A549 (cell line): ENCODE data around the gene UBE2E2. TPM values are rescaled to one million over a fixed set of nuclear protein-coding genes. Genes with fewer than 3 reads are reported as not detected.
A peak's percentile ranks its signal among the peaks of the same experiment; 100 is the strongest.

Experiments used
- ATAC-seq, 2 experiments: fragments of 200-7000 bp in 1 of 2; fragments of >200 bp in 1 of 2; cut with Nextera tagmentation in 1 of 2; cut with Tn5 transposase in 1 of 2; 3 replicates each; pipeline versions ENCODE4 v1.8.0 to v1.9.1; 2018 to 2020; ENCODE audit warnings: mild to moderate bottlenecking in 1 of 2, moderate library complexity in 1 of 2
- CTCF ChIA-PET: fragments of 300-600 bp; sonication (Branson Sonifier 250); formaldehyde crosslinking; extraction: SDS; loops from one replicate; lab custom pipeline; 2021; ENCODE audit warnings: antibody characterized with exemption, inconsistent platforms; lab: Yijun Ruan, JAX
- POLR2A ChIA-PET: fragments of 350-600 bp; formaldehyde crosslinking; extraction: SDS; loops from one replicate; lab custom pipeline; 2021; ENCODE audit warnings: antibody characterized with exemption, inconsistent platforms; lab: Yijun Ruan, JAX
- DNase-seq, 2 experiments: peaks; one replicate each; pipeline versions ENCODE4 v3.0.0 to v3.0.0-alpha.2; 2011 to 2016; ENCODE audit warnings: low read depth in 1 of 2, low spot score in 1 of 2
- FAIRE-seq: peaks from 2 replicates; lab custom pipeline; 2011; peaks lifted over from hg19 to GRCh38; lab: Jason Lieb, UNC
- H3K27ac ChIP-seq, 2 experiments: fragments of >200 bp; sonication (Bioruptor Twin); formaldehyde crosslinking; 3 replicates each; pipeline ENCODE4 v1.5.1; 2016 to 2017
- H3K4me1 ChIP-seq: fragments of >200 bp; sonication (Bioruptor Twin); formaldehyde crosslinking; 3 replicates; pipeline ENCODE4 v1.6.1; 2016
- H3K4me2 ChIP-seq: fragments of >200 bp; sonication (Bioruptor Twin); formaldehyde crosslinking; 3 replicates; pipeline ENCODE4 v1.6.1; 2016
- H3K4me3 ChIP-seq: fragments of >200 bp; sonication (Bioruptor Twin); formaldehyde crosslinking; 3 replicates; pipeline ENCODE4 v1.5.1; 2016
- H3K9me3 ChIP-seq: fragments of >200 bp; sonication (Bioruptor Twin); formaldehyde crosslinking; 3 replicates; pipeline ENCODE4 v1.6.1; 2016
- EHMT2 ChIP-seq: fragments of 200-600 bp; sonication (generic); IDR thresholded peaks from 2 replicates; pipeline ENCODE4 v1.6.1; 2016; ENCODE audit warnings: antibody characterized with exemption, low read depth, mild to moderate bottlenecking, moderate library complexity
- HDAC2 ChIP-seq: fragments of 200-600 bp; sonication (generic); IDR thresholded peaks from 2 replicates; pipeline ENCODE4 v1.6.1; 2016
- HES2 ChIP-seq: fragments of >200 bp; sonication (Bioruptor Twin); formaldehyde crosslinking; IDR thresholded peaks from 2 replicates; pipeline ENCODE4 v1.6.1; 2016
- HEYL ChIP-seq: fragments of 250-450 bp; sonication (Bioruptor Pico); IDR thresholded peaks from 2 replicates; pipeline ENCODE4 v1.8.0; 2021; ENCODE audit warnings: mild to moderate bottlenecking, moderate library complexity
- MYC ChIP-seq: IDR thresholded peaks from 2 replicates; pipeline ENCODE4 v1.6.1; 2012; ENCODE audit warnings: mild to moderate bottlenecking, inconsistent platforms, low read length, improper control_type of control experiment, borderline replicate concordance
- NFE2L2 ChIP-seq: fragments of 150-350 bp; conservative IDR thresholded peaks from 2 replicates; pipeline ENCODE4 v1.6.1; 2014; ENCODE audit warnings: low read length
- POLR2A ChIP-seq: IDR thresholded peaks from 2 replicates; pipeline ENCODE4 v1.6.1; 2012; ENCODE audit warnings: mild to moderate bottlenecking, low read length
- RAD21 ChIP-seq, 2 experiments: fragments of >200 bp in 1 of 2; sonication (Bioruptor Twin) in 1 of 2; formaldehyde crosslinking in 1 of 2; IDR thresholded peaks in 1 of 2; conservative IDR thresholded peaks in 1 of 2; 2 replicates in 1 of 2; 3 replicates in 1 of 2; pipeline ENCODE4 v1.6.1; 2012 to 2018; ENCODE audit warnings: inconsistent platforms in 1 of 2
- REST ChIP-seq: fragments of 200-600 bp; sonication (generic); IDR thresholded peaks from 2 replicates; pipeline ENCODE4 v1.6.1; 2016; ENCODE audit warnings: antibody characterized with exemption, mild to moderate bottlenecking, moderate library complexity
- TFCP2L1 ChIP-seq: fragments of 250-450 bp; sonication (Bioruptor Pico); IDR thresholded peaks from 2 replicates; pipeline ENCODE4 v1.5.0; 2021; ENCODE audit warnings: mild to moderate bottlenecking
- USF2 ChIP-seq: fragments of 450-650 bp; IDR thresholded peaks from 2 replicates; pipeline ENCODE4 v1.6.1; 2014; ENCODE audit warnings: antibody characterized with exemption
- WGBS: methylation state at CpG from one replicate; pipeline ENCODE4 v1.1.6; 2017; ENCODE audit errors: missing lambda C conversion rate; 5-methylcytosine and 5-hydroxymethylcytosine counted together
- polyA plus RNA-seq, 4 experiments: library from polyadenylated mRNA; depleted of rRNA in 3 of 4; stranded (reverse); fragments of >200 nt; fragmentation: RNase III in 1 of 4; extraction: RNeasy Plus Mini Kit Qiagen cat#74134 plus additional on column Dnase treatment in 1 of 4; gene quantifications; 2 replicates in 3 of 4; 3 replicates in 1 of 4; pipeline ENCODE4 v1.2.3, GENCODE V29; 2011 to 2017
- TF ChIP-seq, protein P1 (sequence below): IDR thresholded peaks from 2 replicates; pipeline ENCODE4 v1.6.1; 2012; ENCODE audit warnings: low read depth, borderline replicate concordance
- TF ChIP-seq, protein P2 (sequence below): fragments of >200 bp; sonication (Bioruptor Twin); formaldehyde crosslinking; IDR thresholded peaks from 3 replicates; pipeline ENCODE4 v1.5.1; 2016

UBE2E2 gene
- polyA plus RNA-seq, 2 of the 4 experiments (the other 2 are of a cell fraction) = 28.3 to 56.1 TPM

DNA sequence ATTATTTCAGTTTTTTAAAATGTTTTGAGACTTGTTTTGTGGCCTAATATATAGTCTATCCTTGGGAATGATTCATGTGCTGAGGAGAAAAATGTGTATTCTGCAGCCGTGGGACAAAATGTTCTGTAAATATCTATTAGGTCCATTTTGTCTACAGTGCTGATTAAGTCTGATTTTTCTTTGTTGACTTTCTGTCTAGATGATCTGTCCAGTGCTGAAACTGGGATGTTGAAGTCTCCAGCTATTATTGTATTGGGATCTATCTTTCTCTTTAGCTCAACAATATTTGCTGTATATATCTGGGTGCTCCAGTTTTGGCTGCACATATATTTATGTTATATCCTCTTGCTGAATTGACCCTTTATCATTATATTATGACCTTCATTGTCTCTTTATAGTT is 85.2 kb downstream of the UBE2E2 start:
- WGBS = 74% methylated on average over 1 of the region's 1 CpG
- H3K4me3 ChIP-seq = no peak overlapping the region
- FAIRE-seq = no peak
- TF ChIP-seq TFCP2L1 (CRISPR knock-in tag) (no peak), REST (peak; percentile 88), HDAC2 (no peak), POLR2A (no peak), RAD21 (conservative IDR thresholded peaks at IDR 0.05 in 1 of 2, IDR thresholded peaks at IDR 0.05 in 1 of 2) (no peak), HES2 (no peak), EHMT2 (0 out of 2 replicates have a peak, but pooled peaks have one; percentile 16)
- TF ChIP-seq, protein P1, sequence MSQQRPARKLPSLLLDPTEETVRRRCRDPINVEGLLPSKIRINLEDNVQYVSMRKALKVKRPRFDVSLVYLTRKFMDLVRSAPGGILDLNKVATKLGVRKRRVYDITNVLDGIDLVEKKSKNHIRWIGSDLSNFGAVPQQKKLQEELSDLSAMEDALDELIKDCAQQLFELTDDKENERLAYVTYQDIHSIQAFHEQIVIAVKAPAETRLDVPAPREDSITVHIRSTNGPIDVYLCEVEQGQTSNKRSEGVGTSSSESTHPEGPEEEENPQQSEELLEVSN = no peak
- TF ChIP-seq, protein P2, sequence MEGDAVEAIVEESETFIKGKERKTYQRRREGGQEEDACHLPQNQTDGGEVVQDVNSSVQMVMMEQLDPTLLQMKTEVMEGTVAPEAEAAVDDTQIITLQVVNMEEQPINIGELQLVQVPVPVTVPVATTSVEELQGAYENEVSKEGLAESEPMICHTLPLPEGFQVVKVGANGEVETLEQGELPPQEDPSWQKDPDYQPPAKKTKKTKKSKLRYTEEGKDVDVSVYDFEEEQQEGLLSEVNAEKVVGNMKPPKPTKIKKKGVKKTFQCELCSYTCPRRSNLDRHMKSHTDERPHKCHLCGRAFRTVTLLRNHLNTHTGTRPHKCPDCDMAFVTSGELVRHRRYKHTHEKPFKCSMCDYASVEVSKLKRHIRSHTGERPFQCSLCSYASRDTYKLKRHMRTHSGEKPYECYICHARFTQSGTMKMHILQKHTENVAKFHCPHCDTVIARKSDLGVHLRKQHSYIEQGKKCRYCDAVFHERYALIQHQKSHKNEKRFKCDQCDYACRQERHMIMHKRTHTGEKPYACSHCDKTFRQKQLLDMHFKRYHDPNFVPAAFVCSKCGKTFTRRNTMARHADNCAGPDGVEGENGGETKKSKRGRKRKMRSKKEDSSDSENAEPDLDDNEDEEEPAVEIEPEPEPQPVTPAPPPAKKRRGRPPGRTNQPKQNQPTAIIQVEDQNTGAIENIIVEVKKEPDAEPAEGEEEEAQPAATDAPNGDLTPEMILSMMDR = no peak
- TF ChIP-seq, all 56 proteins: peak for 2
- CTCF ChIA-PET = no interaction called here
- POLR2A ChIA-PET = no interaction called here
- no peak for ATAC-seq
- no peak for DNase-seq
- Histone ChIP-seq H3K27ac (no peak overlapping the region), H3K4me2 (no peak overlapping the region), H3K9me3 (peaks cover 6% of the 10 kb centered on the region; the same call in 2 of the 3 replicates), H3K4me1 (no peaks in the 10 kb centered on the region)

- WGBS = 47% methylated on average over 2 of the region's 2 CpGs
- TF ChIP-seq EHMT2 (0 out of 2 replicates have a peak, but pooled peaks have one; percentile 2), MYC (no peak), REST (0 out of 2 replicates have a peak, but pooled peaks have one; percentile 59), USF2 (no peak), HEYL (no peak), POLR2A (no peak), NFE2L2 (no peak)
- TF ChIP-seq, all 56 proteins: peak for 2
- CTCF ChIA-PET = no interaction called here
These were observed 85.6 kb downstream of the UBE2E2 start for GRCh38 chr3:23288715-23289114.

More at GRCh38 chr3:23288715-23289114, 85.6 kb downstream of the UBE2E2 start:
- no peak overlapping the region for H3K4me2 ChIP-seq
- FAIRE-seq (no peak), DNase-seq (no peak), ATAC-seq (no peak)
- no peak overlapping the region for H3K4me3 ChIP-seq
- POLR2A ChIA-PET = no interaction called here
- H3K27ac ChIP-seq = no peak overlapping the region
- H3K4me1 ChIP-seq = no peaks in the 10 kb centered on the region
- peaks cover 6% of the 10 kb centered on the region; the same call in 2 of the 3 replicates for H3K9me3 ChIP-seq
